Pancreas (tissue), 10 donors: ENCODE results near the gene SLC38A11. TPM values are rescaled to one million over a fixed set of nuclear protein-coding genes. Genes with fewer than 3 reads are reported as not detected.
A peak's percentile ranks its signal among the peaks of the same experiment; 100 is the strongest.

Experiments
- ATAC-seq, 4 donors: fragments of 200-7000 bp; cut with Tn5 transposase; one replicate each; pipeline versions ENCODE4 v1.8.0 to v1.9.1; 2020; ENCODE audit warnings: mild to moderate bottlenecking in 4 of 4, moderate library complexity in 4 of 4
- DNase-seq, 6 donors: peaks; one replicate each; pipeline ENCODE4 v3.0.0-alpha.2; 2020
- FAIRE-seq: peaks from 2 replicates; lab custom pipeline; 2012; peaks lifted over from hg19 to GRCh38; lab: Jason Lieb, UNC
- H3K27ac ChIP-seq, 4 donors: fragments of 200-600 bp; sonication (generic); 1 replicate in 3 of 4; 2 replicates in 1 of 4; pipeline versions ENCODE4 v1.5.0 to v1.8.0; 2020
- H3K27me3 ChIP-seq, 4 donors: fragments of 200-600 bp; one replicate each; pipeline ENCODE4 v1.8.0; 2021
- H3K36me3 ChIP-seq, 3 donors: fragments of 200-600 bp; sonication (generic) in 1 of 3; one replicate each; pipeline versions ENCODE4 v1.5.0 to v1.8.0; 2020 to 2021
- H3K4me1 ChIP-seq, 3 donors: fragments of 200-600 bp; one replicate each; pipeline ENCODE4 v1.8.0; 2021
- H3K4me3 ChIP-seq, 4 donors: fragments of 200-600 bp; sonication (generic) in 2 of 4; one replicate each; pipeline versions ENCODE4 v1.5.0 to v1.8.0; 2020 to 2021
- H3K9me3 ChIP-seq, 4 donors: fragments of 200-600 bp; one replicate each; pipeline ENCODE4 v1.8.0; 2021
- WGBS, 2 donors: extraction: QIAGEN DNeasy Blood & Tissue Kit; methylation state at CpG; one replicate each; pipeline ENCODE4 v1.1.7; 2013; 5-methylcytosine and 5-hydroxymethylcytosine counted together
- intact Hi-C, 3 donors: fragments of 100-400 bp; cut with DNase I; formaldehyde crosslinking; loops; one replicate each; pipeline versions ENCODE4 v1.11.1 to v1.14.2; 2022
- polyA plus RNA-seq, 2 donors: library from polyadenylated mRNA; stranded (reverse); fragments of 200-250 nt; gene quantifications; one replicate each; pipeline ENCODE4 v1.2.3, GENCODE V29; 2013
- total RNA-seq, 6 donors: library from RNA; stranded (reverse); fragmentation: NEBNext Ultra II Directional in 4 of 6; extraction: Animal tissue kit (Norgen Biotek cat#: 25700) in 4 of 6; gene quantifications; one replicate each; pipeline versions ENCODE4 v1.2.1 to v1.2.4, GENCODE V29; 2021 to 2023
- TF ChIP-seq, protein P1 (sequence below), 4 donors: fragments of 200-600 bp; sonication (generic) in 3 of 4; IDR thresholded peaks; one replicate each; pipeline versions ENCODE4 v1.5.0 to v1.8.0; 2021; ENCODE audit warnings: antibody characterized with exemption in 4 of 4
- donor health status: healthy with polysubstance abuse.
- donor health status: DM: no; HTN: no; CAD: no; lungs with moderate emphysema.
- donor health status: DM: no; HTN: no; CAD: no.
- donor health status: control.
- donor health status: control.
- donor health status: Bipolar disorder and iron deficiency.
- donor health status: DM: yes; HTN: yes; CAD: no.
- donor health status: DM: no; HTN: no; CAD: no.
- donor health status: DM: no; HTN: no; CAD: no.
- donor health status: DM: yes; HTN: yes; CAD: no.

Gene SLC38A11
- total and polyA plus RNA-seq, 8 donors = 0.55 to 5.7 (median 2.3) TPM

DNA sequence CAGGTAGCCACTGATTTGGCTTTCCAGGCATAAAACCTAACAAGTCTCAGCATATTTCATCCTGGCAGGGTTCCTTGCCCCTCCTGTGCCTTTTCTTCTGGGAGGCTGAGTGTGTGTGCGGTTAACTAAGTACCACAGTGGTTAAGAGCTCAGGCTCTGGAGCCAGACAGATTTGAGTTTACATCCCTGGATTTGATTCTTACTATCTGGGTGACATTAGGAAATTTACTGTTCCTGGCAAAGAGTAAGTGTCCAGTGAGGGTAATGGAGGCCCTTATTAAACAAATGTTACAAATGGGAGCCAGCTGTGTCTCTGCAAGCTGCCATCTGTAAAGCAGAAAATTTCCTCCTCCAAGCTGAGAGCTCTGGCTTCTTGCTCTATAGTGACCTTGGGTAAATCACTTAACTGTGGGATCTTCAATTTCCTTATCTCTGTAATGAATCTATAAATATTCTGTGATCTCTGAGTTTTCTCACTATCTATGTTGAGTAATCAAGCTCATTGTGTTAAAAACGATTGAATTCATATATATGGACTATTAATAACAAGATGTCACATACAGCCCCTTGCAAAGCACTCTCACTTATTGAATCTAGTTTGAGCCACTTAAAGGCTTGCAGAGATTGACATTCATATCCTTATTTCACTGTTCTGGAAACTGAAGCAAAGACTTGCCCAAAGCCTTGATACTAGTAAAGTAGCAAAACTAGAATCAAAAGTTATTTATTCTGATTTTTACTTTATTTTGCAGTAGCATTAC is 107.2 kb downstream of the SLC38A11 start:
- 47 to 50% methylated on average over 2 of the region's 2 CpGs for WGBS, 2 donors
- peak overlapping the region in 1 of 4 donors; percentile 51 for H3K27ac ChIP-seq
- H3K4me1 ChIP-seq = peaks cover 0 to 38% (median 30%) of the 10 kb centered on the region in 3 donors
- H3K36me3 ChIP-seq = no peaks in the 10 kb centered on the region
- peak in 3 of 4 donors; percentile 27 to 31 (median 30) for ATAC-seq
- intact Hi-C loops = loop anchor here in 1 of 3 donors (10.0 kb wide), 1 partner anchor 57 kb away; no protein-coding TSS in a partner anchor
- FAIRE-seq = no peak
- TF ChIP-seq, protein P1, sequence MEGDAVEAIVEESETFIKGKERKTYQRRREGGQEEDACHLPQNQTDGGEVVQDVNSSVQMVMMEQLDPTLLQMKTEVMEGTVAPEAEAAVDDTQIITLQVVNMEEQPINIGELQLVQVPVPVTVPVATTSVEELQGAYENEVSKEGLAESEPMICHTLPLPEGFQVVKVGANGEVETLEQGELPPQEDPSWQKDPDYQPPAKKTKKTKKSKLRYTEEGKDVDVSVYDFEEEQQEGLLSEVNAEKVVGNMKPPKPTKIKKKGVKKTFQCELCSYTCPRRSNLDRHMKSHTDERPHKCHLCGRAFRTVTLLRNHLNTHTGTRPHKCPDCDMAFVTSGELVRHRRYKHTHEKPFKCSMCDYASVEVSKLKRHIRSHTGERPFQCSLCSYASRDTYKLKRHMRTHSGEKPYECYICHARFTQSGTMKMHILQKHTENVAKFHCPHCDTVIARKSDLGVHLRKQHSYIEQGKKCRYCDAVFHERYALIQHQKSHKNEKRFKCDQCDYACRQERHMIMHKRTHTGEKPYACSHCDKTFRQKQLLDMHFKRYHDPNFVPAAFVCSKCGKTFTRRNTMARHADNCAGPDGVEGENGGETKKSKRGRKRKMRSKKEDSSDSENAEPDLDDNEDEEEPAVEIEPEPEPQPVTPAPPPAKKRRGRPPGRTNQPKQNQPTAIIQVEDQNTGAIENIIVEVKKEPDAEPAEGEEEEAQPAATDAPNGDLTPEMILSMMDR (IDR thresholded peaks at IDR 0.05) = no peak
- H3K27me3 ChIP-seq = no peaks in the 10 kb centered on the region
- H3K9me3 ChIP-seq = no peaks in the 10 kb centered on the region
- no peak for DNase-seq
- no peak overlapping the region for H3K4me3 ChIP-seq

DNA sequence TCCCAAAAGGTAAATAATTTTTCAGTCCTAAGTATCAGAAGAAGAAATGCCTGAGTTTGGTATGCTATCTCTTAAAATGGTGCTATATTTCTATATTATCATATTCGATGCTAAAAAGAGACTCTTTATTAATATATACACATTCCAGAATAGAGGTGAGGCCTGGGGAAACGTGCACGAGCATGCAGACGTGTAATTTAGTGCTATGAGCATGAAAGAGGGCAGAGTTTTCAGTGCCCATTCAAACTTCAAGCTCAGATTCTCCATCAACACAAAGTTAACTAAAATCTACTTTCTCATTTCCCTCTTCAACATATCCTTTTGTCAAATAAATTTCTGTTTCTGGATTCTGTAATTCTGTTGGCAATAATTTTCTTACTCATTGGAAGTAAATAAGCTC is 108.0 kb downstream of the SLC38A11 start:
- no peak overlapping the region for H3K27ac ChIP-seq
- DNase-seq (no peak), FAIRE-seq (no peak), ATAC-seq (no peak)
- H3K4me3 ChIP-seq = no peak overlapping the region
- H3K36me3 ChIP-seq = no peaks in the 10 kb centered on the region
- H3K27me3 ChIP-seq = no peaks in the 10 kb centered on the region
- 77 to 83% methylated on average over 4 of the region's 4 CpGs for WGBS, 2 donors
- intact Hi-C loops = loop anchor here in 1 of 3 donors (10.0 kb wide), 1 partner anchor 58 kb away; no protein-coding TSS in a partner anchor
- H3K9me3 ChIP-seq = no peaks in the 10 kb centered on the region
- H3K4me1 ChIP-seq = peaks cover 5 to 45% (median 35%) of the 10 kb centered on the region in 3 donors
- TF ChIP-seq, protein P1 (IDR thresholded peaks at IDR 0.05) = no peak

DNA sequence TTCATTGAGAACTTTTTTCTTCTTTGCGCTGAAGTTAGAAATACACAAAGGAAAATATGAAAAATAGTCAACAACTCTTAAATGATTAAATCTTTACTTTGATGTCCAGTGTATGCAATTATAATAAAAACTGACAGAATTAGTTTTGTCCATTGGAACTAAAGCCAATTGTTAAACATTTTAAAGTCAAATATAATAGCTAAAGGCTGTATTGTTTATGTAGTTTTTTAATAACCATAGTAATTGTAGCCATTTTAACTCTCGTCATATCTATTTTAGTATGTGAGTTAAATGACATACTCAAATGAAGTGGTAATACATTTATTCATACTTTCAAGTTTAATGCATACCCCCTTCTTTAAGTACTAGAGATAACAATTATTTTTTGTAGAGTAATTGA is 109.0 kb downstream of the SLC38A11 start:
- no peak for FAIRE-seq
- ATAC-seq = no peak
- H3K27ac ChIP-seq = no peak overlapping the region
- intact Hi-C loops = loop anchor here in 1 of 3 donors (10.0 kb wide), 1 partner anchor 59 kb away; no protein-coding TSS in a partner anchor
- 91 to 94% methylated on average over 2 of the region's 2 CpGs for WGBS, 2 donors
- TF ChIP-seq, protein P1 (IDR thresholded peaks at IDR 0.05) = no peak
- no peaks in the 10 kb centered on the region for H3K36me3 ChIP-seq
- H3K4me1 ChIP-seq = peaks cover 5 to 45% (median 35%) of the 10 kb centered on the region in 3 donors
- no peak for DNase-seq
- no peaks in the 10 kb centered on the region for H3K9me3 ChIP-seq
- H3K27me3 ChIP-seq = no peaks in the 10 kb centered on the region
- H3K4me3 ChIP-seq = no peak overlapping the region

Other genes with a start within 250 kb of the SLC38A11 start
- 10 to 100 TPM; 45.2 to 74.5 (median 63.0) TPM for gene COBLL1, start 113.7 kb downstream of the SLC38A11 start, total RNA-seq
- 10 to 100 TPM; 18.0 to 18.6 TPM for gene COBLL1, start 113.7 kb downstream of the SLC38A11 start, polyA plus RNA-seq
- gene SCN3A, start 248.5 kb upstream of the SLC38A11 start, total RNA-seq = 1 to 10 TPM in 2 of 6 donors, under 1 TPM in 4; 0.08 to 1.2 (median 0.38) TPM
- under 1 TPM; 0.19 to 0.82 TPM for gene SCN3A, start 248.5 kb upstream of the SLC38A11 start, polyA plus RNA-seq